Stimulated activated CD4-positive, alpha-beta T cell treated with anti-CD3 and anti-CD28 coated beads, Interleukin-15, amount 100 ng/mL, for 1 hour (primary cell): ENCODE measurements around the gene FAM174C.

ENCODE experiments used
- DNase-seq, 2 donors: peaks; one replicate each; pipeline ENCODE4 v3.0.0-alpha.2; 2020; ENCODE audit warnings: low read depth in 1 of 2, low spot score in 1 of 2

Gene FAM174C

GRCh38 chr19:1272423-1273262 lies 2.7 kb upstream of the FAM174C start:
- DNase-seq = no peak

- no peak for DNase-seq
These were observed 1.9 kb upstream of the FAM174C start for GRCh38 chr19:1273263-1274041.

GRCh38 chr19:1274081-1274851 lies 1.1 kb upstream of the FAM174C start:
- DNase-seq = no peak

- DNase-seq = no peak
These were observed 474 bp upstream of the FAM174C start for GRCh38 chr19:1274852-1275259.

GRCh38 chr19:1275976-1276627 lies 772 bp downstream of the FAM174C start:
- DNase-seq = no peak

GRCh38 chr19:1276628-1277022 lies 1.3 kb downstream of the FAM174C start:
- DNase-seq = no peak

- no peak for DNase-seq
These were observed 1.7 kb downstream of the FAM174C start for GRCh38 chr19:1277061-1277460.

GRCh38 chr19:1278074-1278473 lies 2.7 kb downstream of the FAM174C start:
- DNase-seq = no peak

- no peak for DNase-seq
These were observed 3.7 kb downstream of the FAM174C start for GRCh38 chr19:1278713-1279660.

- peak; percentile 55 to 67 for DNase-seq
These were observed 4.5 kb downstream of the FAM174C start for GRCh38 chr19:1279782-1280341.

- no peak for DNase-seq
These were observed 5.6 kb downstream of the FAM174C start for GRCh38 chr19:1280636-1281568.

GRCh38 chr19:1281569-1282287 lies 6.4 kb downstream of the FAM174C start:
- no peak for DNase-seq

GRCh38 chr19:1282588-1283206 lies 7.4 kb downstream of the FAM174C start:
- no peak for DNase-seq

GRCh38 chr19:1283207-1283916 lies 8.0 kb downstream of the FAM174C start:
- DNase-seq = no peak

GRCh38 chr19:1283917-1284292 lies 8.6 kb downstream of the FAM174C start:
- DNase-seq = no peak

- no peak for DNase-seq
These were observed 9.1 kb downstream of the FAM174C start for GRCh38 chr19:1284293-1284978.
